Suprapubic skin (tissue), 4 donors: ENCODE results near the gene NSUN4. TPM values are rescaled to one million over a fixed set of nuclear protein-coding genes. Genes with fewer than 3 reads are reported as not detected.
"Not testable (repeated sequence)": the region's sequence is repeated elsewhere in the genome, so short reads cannot be mapped to it uniquely, and the experiment has no call there.

Experiments
- DNase-seq, 2 donors: peaks; one replicate each; pipeline ENCODE4 v3.0.0-alpha.2; 2019; ENCODE audit warnings: low spot score in 2 of 2
- H3K27ac ChIP-seq: fragments of 200-600 bp; sonication (generic); one replicate; pipeline ENCODE4 v1.5.1; 2019
- H3K27me3 ChIP-seq: fragments of 200-600 bp; sonication (generic); one replicate; pipeline ENCODE4 v1.5.1; 2019
- H3K36me3 ChIP-seq: fragments of 200-600 bp; sonication (generic); one replicate; pipeline ENCODE4 v1.5.1; 2019
- H3K4me1 ChIP-seq: fragments of 200-600 bp; sonication (generic); one replicate; pipeline ENCODE4 v1.5.1; 2019
- H3K4me3 ChIP-seq: fragments of 200-600 bp; sonication (generic); one replicate; pipeline ENCODE4 v1.5.1; 2019; ENCODE audit warnings: mild to moderate bottlenecking
- H3K9me3 ChIP-seq: fragments of 200-600 bp; sonication (generic); one replicate; pipeline ENCODE4 v1.5.1; 2019
- CTCF ChIP-seq, 2 donors: fragments of 200-600 bp in 1 of 2; fragments of 450-650 bp in 1 of 2; sonication (generic) in 1 of 2; IDR thresholded peaks; one replicate each; pipeline ENCODE4 v1.5.1; 2016 to 2019; ENCODE audit warnings: antibody characterized with exemption in 2 of 2, mild to moderate bottlenecking in 1 of 2, moderate library complexity in 1 of 2
- EP300 ChIP-seq: sonication (generic); formaldehyde crosslinking; IDR thresholded peaks from one replicate; pipeline ENCODE4 v1.6.1; 2017; ENCODE audit warnings: antibody characterized with exemption
- POLR2A ChIP-seq, 2 donors: fragments of 450-650 bp; IDR thresholded peaks; one replicate each; pipeline ENCODE4 v1.6.1; 2017; ENCODE audit warnings: antibody characterized with exemption in 2 of 2, mild to moderate bottlenecking in 2 of 2, moderate library complexity in 2 of 2
- POLR2AphosphoS5 ChIP-seq, 3 donors: sonication (generic); formaldehyde crosslinking; IDR thresholded peaks; one replicate each; pipeline ENCODE4 v1.6.1; 2017; ENCODE audit warnings: antibody characterized with exemption in 3 of 3
- WGBS: methylation state at CpG from one replicate; pipeline ENCODE4 v1.1.5; 2018; 5-methylcytosine and 5-hydroxymethylcytosine counted together
- total RNA-seq, 4 donors: library from RNA; depleted of rRNA; stranded (reverse); fragments of >200 nt; gene quantifications; one replicate each; pipeline ENCODE4 v1.1.0, GENCODE V29; 2016

Gene NSUN4
- total RNA-seq, 4 donors from 2014 or later = 21.3 to 27.5 (median 24.3) TPM

- peaks cover 52% of the 10 kb centered on the region for H3K36me3 ChIP-seq
- 80% methylated on average over 4 of the region's 4 CpGs for WGBS
- H3K4me1 ChIP-seq = peaks cover 14% of the 10 kb centered on the region
- TF ChIP-seq POLR2A (IDR thresholded peaks at IDR 0.05) (no peak), EP300 (no peak), POLR2AphosphoS5 (IDR thresholded peaks at IDR 0.05) (no peak)
- no peak overlapping the region for H3K4me3 ChIP-seq
- no peak overlapping the region for H3K27ac ChIP-seq
- no peaks in the 10 kb centered on the region for H3K9me3 ChIP-seq
- DNase-seq = peak in 1 of 2 donors; percentile 41
- H3K27me3 ChIP-seq = no peaks in the 10 kb centered on the region
Observed at GRCh38 chr1:46343351-46343695, 2.7 kb downstream of the NSUN4 start.

- peaks cover 14% of the 10 kb centered on the region for H3K4me1 ChIP-seq
- no peak overlapping the region for H3K4me3 ChIP-seq
- no peaks in the 10 kb centered on the region for H3K27me3 ChIP-seq
- peak in 1 of 2 donors; percentile 26 for DNase-seq
- no peak overlapping the region for H3K27ac ChIP-seq
- 91% methylated on average over 4 of the region's 4 CpGs for WGBS
- TF ChIP-seq CTCF (IDR thresholded peaks at IDR 0.05) (no peak), EP300 (no peak), POLR2A (IDR thresholded peaks at IDR 0.05) (no peak), POLR2AphosphoS5 (IDR thresholded peaks at IDR 0.05) (no peak)
- H3K9me3 ChIP-seq = no peaks in the 10 kb centered on the region
- H3K36me3 ChIP-seq = peaks cover 52% of the 10 kb centered on the region
Observed at GRCh38 chr1:46343705-46344104, 3.1 kb downstream of the NSUN4 start.

- Histone ChIP-seq H3K36me3 (peaks cover 59% of the 10 kb centered on the region), H3K4me1 (peaks cover 12% of the 10 kb centered on the region), H3K27me3 (no peaks in the 10 kb centered on the region), H3K9me3 (no peaks in the 10 kb centered on the region), H3K4me3 (no peak overlapping the region), H3K27ac (no peak overlapping the region)
- peak in 1 of 2 donors; percentile 56 for DNase-seq
- WGBS = 92% methylated on average over 3 of the region's 3 CpGs
- TF ChIP-seq POLR2AphosphoS5 (IDR thresholded peaks at IDR 0.05) (no peak), EP300 (no peak), CTCF (IDR thresholded peaks at IDR 0.05) (no peak), POLR2A (IDR thresholded peaks at IDR 0.05) (no peak)
Observed at GRCh38 chr1:46344481-46344880, 3.9 kb downstream of the NSUN4 start.

- TF ChIP-seq EP300 (no peak), POLR2AphosphoS5 (IDR thresholded peaks at IDR 0.05) (no peak), POLR2A (IDR thresholded peaks at IDR 0.05) (no peak), CTCF (IDR thresholded peaks at IDR 0.05) (no peak)
- no peak overlapping the region for H3K4me3 ChIP-seq
- H3K27me3 ChIP-seq = no peaks in the 10 kb centered on the region
- H3K36me3 ChIP-seq = peaks cover 67% of the 10 kb centered on the region
- no peak for DNase-seq
- peaks cover 11% of the 10 kb centered on the region for H3K4me1 ChIP-seq
- H3K9me3 ChIP-seq = no peaks in the 10 kb centered on the region
- no peak overlapping the region for H3K27ac ChIP-seq
Observed at GRCh38 chr1:46345281-46345680, 4.7 kb downstream of the NSUN4 start.

- peaks cover 89% of the 10 kb centered on the region for H3K36me3 ChIP-seq
Observed at GRCh38 chr1:46352363-46352762, 11.8 kb downstream of the NSUN4 start.

GRCh38 chr1:46355920-46356319, 15.3 kb downstream of the NSUN4 start:
- H3K4me1 ChIP-seq, H3K4me3 ChIP-seq, H3K27ac ChIP-seq, H3K9me3 ChIP-seq, H3K27me3 ChIP-seq: not testable (repeated sequence)
- 84% methylated on average over 5 of the region's 5 CpGs for WGBS
- DNase-seq = peak in 1 of 2 donors; percentile 13
- H3K36me3 ChIP-seq = peaks cover 91% of the 10 kb centered on the region

More at GRCh38 chr1:46352363-46352762, 11.8 kb downstream of the NSUN4 start:
- Histone ChIP-seq H3K9me3 (no peaks in the 10 kb centered on the region), H3K4me3 (no peak overlapping the region), H3K4me1 (no peaks in the 10 kb centered on the region), H3K27ac (no peak overlapping the region), H3K27me3 (no peaks in the 10 kb centered on the region)
- WGBS = 100% methylated on average over 2 of the region's 2 CpGs
- no peak for DNase-seq
- TF ChIP-seq CTCF (IDR thresholded peaks at IDR 0.05) (no peak), EP300 (no peak), POLR2A (IDR thresholded peaks at IDR 0.05) (no peak), POLR2AphosphoS5 (IDR thresholded peaks at IDR 0.05) (no peak)
